GM12874 (cell line): ENCODE measurements around the gene DEFB118.

Experiments used
- TF ChIP-seq, protein P1 (sequence below): IDR thresholded peaks from 2 replicates; pipeline ENCODE4 v1.5.1; 2011; ENCODE audit warnings: low read depth, mild to moderate bottlenecking, control low read depth, low read length, moderate library complexity; ENCODE audit not compliant: insufficient read depth

DEFB118 gene

DNA sequence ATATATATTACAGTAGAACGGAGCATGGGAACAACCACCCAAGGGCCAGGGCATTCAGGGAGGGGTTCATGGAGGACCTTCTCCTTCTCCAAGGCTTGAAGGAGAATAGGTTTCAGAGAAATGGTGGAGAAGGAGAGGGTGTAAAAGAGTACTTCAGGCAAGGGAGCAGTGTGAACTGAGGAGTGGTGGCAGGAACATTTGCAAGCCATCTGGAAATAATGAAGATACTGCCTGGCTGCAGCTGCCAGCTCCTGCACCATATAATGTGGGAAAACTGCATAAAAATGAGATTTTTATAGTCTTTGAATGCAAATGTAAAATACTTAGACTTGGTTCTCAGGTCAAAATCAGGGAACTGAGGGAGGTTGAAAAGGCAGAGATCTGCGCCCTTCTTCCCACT is 47.3 kb downstream of the DEFB118 start:
- TF ChIP-seq, protein P1, sequence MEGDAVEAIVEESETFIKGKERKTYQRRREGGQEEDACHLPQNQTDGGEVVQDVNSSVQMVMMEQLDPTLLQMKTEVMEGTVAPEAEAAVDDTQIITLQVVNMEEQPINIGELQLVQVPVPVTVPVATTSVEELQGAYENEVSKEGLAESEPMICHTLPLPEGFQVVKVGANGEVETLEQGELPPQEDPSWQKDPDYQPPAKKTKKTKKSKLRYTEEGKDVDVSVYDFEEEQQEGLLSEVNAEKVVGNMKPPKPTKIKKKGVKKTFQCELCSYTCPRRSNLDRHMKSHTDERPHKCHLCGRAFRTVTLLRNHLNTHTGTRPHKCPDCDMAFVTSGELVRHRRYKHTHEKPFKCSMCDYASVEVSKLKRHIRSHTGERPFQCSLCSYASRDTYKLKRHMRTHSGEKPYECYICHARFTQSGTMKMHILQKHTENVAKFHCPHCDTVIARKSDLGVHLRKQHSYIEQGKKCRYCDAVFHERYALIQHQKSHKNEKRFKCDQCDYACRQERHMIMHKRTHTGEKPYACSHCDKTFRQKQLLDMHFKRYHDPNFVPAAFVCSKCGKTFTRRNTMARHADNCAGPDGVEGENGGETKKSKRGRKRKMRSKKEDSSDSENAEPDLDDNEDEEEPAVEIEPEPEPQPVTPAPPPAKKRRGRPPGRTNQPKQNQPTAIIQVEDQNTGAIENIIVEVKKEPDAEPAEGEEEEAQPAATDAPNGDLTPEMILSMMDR = no peak

DNA sequence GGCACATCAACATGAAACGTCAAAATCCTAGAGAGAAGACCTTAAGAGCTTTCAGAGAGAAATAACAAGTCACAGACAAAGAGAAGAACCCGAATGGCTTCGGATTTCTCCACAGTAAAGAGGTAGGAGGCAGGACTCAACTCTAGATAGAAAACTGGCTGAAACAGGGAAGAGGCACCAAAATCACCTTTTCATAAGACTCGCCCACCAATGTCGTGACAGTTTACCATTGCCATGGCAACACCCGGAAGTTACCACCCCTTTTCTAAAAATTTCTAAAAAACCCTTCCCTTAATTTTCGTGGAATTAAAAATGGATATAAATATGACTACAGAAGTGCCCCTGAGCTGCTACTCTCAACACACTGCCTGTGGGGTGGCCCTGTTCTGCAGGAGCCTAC is 49.9 kb downstream of the DEFB118 start:
- TF ChIP-seq, protein P1 = no peak
